Naive thymus-derived CD4-positive, alpha-beta T cell (primary cell): ENCODE measurements around the gene MRPS21. TPM values are rescaled to one million over a fixed set of nuclear protein-coding genes. Genes with fewer than 3 reads are reported as not detected.

ENCODE experiments used
- ATAC-seq: fragments of 150-1000 bp; cut with Tn5 transposase; 2 replicates; pipeline ENCODE4 v1.10.0; 2021; ENCODE audit warnings: mild to moderate bottlenecking, moderate library complexity
- CTCF ChIA-PET: fragments of 350-600 bp; sonication (Branson Sonifier 250); formaldehyde crosslinking; loops from one replicate; lab custom pipeline; 2021; ENCODE audit warnings: antibody characterized with exemption; lab: Charles Lee
- POLR2A ChIA-PET: fragments of 350-600 bp; sonication (Branson Sonifier 250); formaldehyde crosslinking; loops from one replicate; lab custom pipeline; 2021; ENCODE audit warnings: antibody characterized with exemption, inconsistent platforms; lab: Charles Lee
- DNase-seq, 9 donors: peaks; one replicate each; pipeline versions ENCODE4 v3.0.0 to v3.0.0-alpha.2; 2020 to 2022; ENCODE audit warnings: mixed read lengths in 1 of 9
- H3K27ac ChIP-seq: one replicate; pipeline ENCODE4 v1.7.0; 2013; ENCODE audit warnings: mild to moderate bottlenecking, low read depth, low read length, moderate library complexity
- H3K27me3 ChIP-seq, 2 donors: one replicate each; pipeline ENCODE4 v1.7.0; 2013; ENCODE audit warnings: low read length in 2 of 2, mild to moderate bottlenecking in 2 of 2, moderate library complexity in 2 of 2; ENCODE audit not compliant: control insufficient read depth in 2 of 2, insufficient read depth in 2 of 2
- H3K36me3 ChIP-seq, 3 experiments: 1 replicate in 2 of 3; 2 replicates in 1 of 3; pipeline ENCODE4 v1.7.0; 2013; ENCODE audit warnings: low read length in 3 of 3, mild to moderate bottlenecking in 3 of 3, moderate library complexity in 1 of 3; ENCODE audit not compliant: insufficient read depth in 3 of 3, control insufficient read depth in 2 of 3
- H3K4me1 ChIP-seq, 2 donors: one replicate each; pipeline ENCODE4 v1.7.0; 2013; ENCODE audit warnings: low read length in 2 of 2, mild to moderate bottlenecking in 2 of 2, moderate library complexity in 1 of 2; ENCODE audit not compliant: control insufficient read depth in 2 of 2, insufficient read depth in 2 of 2
- H3K4me3 ChIP-seq: 2 replicates; pipeline ENCODE4 v1.7.0; 2013; ENCODE audit warnings: mild to moderate bottlenecking, low read length
- H3K9me3 ChIP-seq, 3 experiments: 1 replicate in 2 of 3; 2 replicates in 1 of 3; pipeline ENCODE4 v1.7.0; 2013; ENCODE audit warnings: low read length in 3 of 3; ENCODE audit not compliant: control insufficient read depth in 2 of 3
- H3K27ac Mint-ChIP-seq, 9 donors: one replicate each; pipeline ENCODE4 v1.8.0; 2020 to 2022; ENCODE audit warnings: mixed read lengths in 9 of 9, mild to moderate bottlenecking in 8 of 9, moderate library complexity in 5 of 9, inconsistent platforms in 2 of 9
- H3K27me3 Mint-ChIP-seq, 5 donors: one replicate each; pipeline ENCODE4 v1.8.0; 2021 to 2022; ENCODE audit warnings: mixed read lengths in 5 of 5, mild to moderate bottlenecking in 1 of 5
- H3K36me3 Mint-ChIP-seq, 5 donors: one replicate each; pipeline ENCODE4 v1.8.0; 2020 to 2022; ENCODE audit warnings: mixed read lengths in 5 of 5, mild to moderate bottlenecking in 3 of 5, inconsistent platforms in 1 of 5
- H3K4me1 Mint-ChIP-seq, 7 donors: one replicate each; pipeline ENCODE4 v1.8.0; 2020 to 2022; ENCODE audit warnings: mixed read lengths in 7 of 7, mild to moderate bottlenecking in 3 of 7, inconsistent platforms in 1 of 7
- H3K4me3 Mint-ChIP-seq, 10 donors: one replicate each; pipeline ENCODE4 v1.8.0; 2020 to 2022; ENCODE audit warnings: mild to moderate bottlenecking in 10 of 10, mixed read lengths in 10 of 10, moderate library complexity in 6 of 10, inconsistent platforms in 2 of 10
- H3K9me3 Mint-ChIP-seq, 11 donors: one replicate each; pipeline ENCODE4 v1.8.0; 2020 to 2022; ENCODE audit warnings: mixed read lengths in 11 of 11, mild to moderate bottlenecking in 4 of 11, inconsistent platforms in 1 of 11, moderate library complexity in 1 of 11
- intact Hi-C, 2 donors: fragments of 100-400 bp; cut with micrococcal nuclease; formaldehyde crosslinking; loops; one replicate each; pipeline ENCODE4 v1.15.1; 2023
- polyA plus RNA-seq, 2 donors: library from polyadenylated mRNA; unstranded; fragments of 300-500 nt; fragmentation: Illumina TruSeq; gene quantifications; one replicate each; pipeline ENCODE4 v1.2.3, GENCODE V29; 2021
- total RNA-seq, 6 experiments: library from RNA in 5 of 6; stranded (reverse) in 5 of 6; gene quantifications; 1 replicate in 5 of 6; 2 replicates in 1 of 6; pipeline ENCODE4 v1.2.3 and lab custom pipeline; 2021 to 2026

Gene MRPS21
- total and polyA plus RNA-seq, 7 experiments from 2014 or later, result 47.9 to 92.9 (median 67.5) TPM

- H3K4me3 Mint-ChIP-seq, result peak overlapping the region in 5 of 10 donors; percentile 22 to 98 (median 58)
- H3K9me3 Mint-ChIP-seq, result peaks cover 0 to 4% (median 0%) of the 10 kb centered on the region in 11 donors
- Histone ChIP-seq H3K36me3 (no peaks in the 10 kb centered on the region), H3K27me3 (no peaks in the 10 kb centered on the region), H3K9me3 (no peaks in the 10 kb centered on the region), H3K27ac (no peak overlapping the region), H3K4me1 (peaks cover 11 to 23% of the 10 kb centered on the region in 2 donors), H3K4me3 (no peak overlapping the region)
- ChIA-PET POLR2A (interaction anchor here (1.3 kb wide), 1 partner anchor 28 kb away, joined by 5 read pairs; no protein-coding TSS in a partner anchor), CTCF (no interaction called here)
- peaks cover 0 to 4% (median 0%) of the 10 kb centered on the region in 5 donors for H3K36me3 Mint-ChIP-seq
- H3K4me1 Mint-ChIP-seq, result peaks cover 20 to 36% (median 32%) of the 10 kb centered on the region in 7 donors
- intact Hi-C loops, result loop anchor here in 1 of 2 donors (5.0 kb wide), 1 partner anchor 321 kb away; no protein-coding TSS in a partner anchor
- DNase-seq (no peak), ATAC-seq (no peak)
- peaks cover 0 to 13% (median 0%) of the 10 kb centered on the region in 5 donors for H3K27me3 Mint-ChIP-seq
- H3K27ac Mint-ChIP-seq, result peak overlapping the region in 5 of 9 donors; percentile 1 to 92 (median 80)
Observed at GRCh38 chr1:150283260-150283659, 10.4 kb upstream of the MRPS21 start.

GRCh38 chr1:150288382-150288781 is 5.3 kb upstream of the MRPS21 start:
- POLR2A ChIA-PET, result interaction anchor here (1.1 kb wide), 1 partner anchor 10 kb away, joined by 3 read pairs; no protein-coding TSS in a partner anchor
- intact Hi-C loops, result no loop called here

GRCh38 chr1:150288822-150289221 is 4.8 kb upstream of the MRPS21 start:
- Mint-ChIP-seq H3K27me3 (no peaks in the 10 kb centered on the region), H3K4me3 (no peak overlapping the region), H3K9me3 (no peaks in the 10 kb centered on the region), H3K27ac (no peak overlapping the region), H3K36me3 (peaks cover 0 to 1% (median 0%) of the 10 kb centered on the region in 5 donors), H3K4me1 (peaks cover 8 to 13% (median 11%) of the 10 kb centered on the region in 7 donors)
- ChIA-PET CTCF (no interaction called here), POLR2A (interaction anchor here (1.1 kb wide), 1 partner anchor 9 kb away, joined by 3 read pairs; no protein-coding TSS in a partner anchor)
- no peaks in the 10 kb centered on the region for H3K36me3 ChIP-seq
- no peaks in the 10 kb centered on the region for H3K27me3 ChIP-seq
- no peaks in the 10 kb centered on the region for H3K9me3 ChIP-seq
- intact Hi-C loops, result no loop called here
- ATAC-seq (no peak), DNase-seq (no peak)
- H3K4me1 ChIP-seq, result peaks cover 3 to 8% of the 10 kb centered on the region in 2 donors
- no peak overlapping the region for H3K4me3 ChIP-seq
- H3K27ac ChIP-seq, result no peak overlapping the region

More at GRCh38 chr1:150288382-150288781, 5.3 kb upstream of the MRPS21 start:
- Mint-ChIP-seq H3K9me3 (no peaks in the 10 kb centered on the region), H3K27ac (no peak overlapping the region), H3K27me3 (no peaks in the 10 kb centered on the region), H3K36me3 (peaks cover 0 to 1% (median 0%) of the 10 kb centered on the region in 5 donors), H3K4me1 (peaks cover 6 to 13% (median 7%) of the 10 kb centered on the region in 7 donors), H3K4me3 (no peak overlapping the region)
- Histone ChIP-seq H3K36me3 (no peaks in the 10 kb centered on the region), H3K27ac (no peak overlapping the region), H3K9me3 (no peaks in the 10 kb centered on the region), H3K4me3 (no peak overlapping the region), H3K4me1 (peaks cover 2 to 6% of the 10 kb centered on the region in 2 donors), H3K27me3 (no peaks in the 10 kb centered on the region)
- no peak for ATAC-seq
- DNase-seq, result no peak
- CTCF ChIA-PET, result no interaction called here

GRCh38 chr1:150295476-150295875 is 1.8 kb downstream of the MRPS21 start:
- peaks cover 6 to 11% (median 6%) of the 10 kb centered on the region in 5 donors for H3K36me3 Mint-ChIP-seq
- intact Hi-C loops, result loop anchor here in 1 of 2 donors (1.0 kb wide), 1 partner anchor 20 kb away; no protein-coding TSS in a partner anchor
- no peak for ATAC-seq

GRCh38 chr1:150299716-150300115 is 6.1 kb downstream of the MRPS21 start:
- intact Hi-C loops, result no loop called here
- Histone ChIP-seq H3K4me1 (no peaks in the 10 kb centered on the region), H3K27me3 (no peaks in the 10 kb centered on the region), H3K36me3 (peaks cover 0 to 30% (median 0%) of the 10 kb centered on the region in 3 experiments), H3K9me3 (no peaks in the 10 kb centered on the region), H3K4me3 (no peak overlapping the region), H3K27ac (no peak overlapping the region)
- H3K9me3 Mint-ChIP-seq, result no peaks in the 10 kb centered on the region
- H3K27ac Mint-ChIP-seq, result peak overlapping the region in 1 of 9 donors; percentile 9
- ChIA-PET CTCF (no interaction called here), POLR2A (interaction anchor here (0.7 to 1.0 kb wide), 2 partner anchors 10 to 902 kb away, joined by 3 read pairs; no protein-coding TSS in a partner anchor)
- no peaks in the 10 kb centered on the region for H3K27me3 Mint-ChIP-seq
- ATAC-seq, result no peak
- H3K4me1 Mint-ChIP-seq, result peaks cover 15 to 39% (median 26%) of the 10 kb centered on the region in 7 donors
- H3K36me3 Mint-ChIP-seq, result peaks cover 15 to 30% (median 15%) of the 10 kb centered on the region in 5 donors
- DNase-seq, result no peak
- no peak overlapping the region for H3K4me3 Mint-ChIP-seq

More at GRCh38 chr1:150295476-150295875, 1.8 kb downstream of the MRPS21 start:
- Histone ChIP-seq H3K9me3 (no peaks in the 10 kb centered on the region), H3K27ac (peak overlapping the region; percentile 23), H3K36me3 (peaks cover 0 to 10% (median 0%) of the 10 kb centered on the region in 3 experiments), H3K4me3 (no peak overlapping the region), H3K4me1 (peaks cover 10 to 14% of the 10 kb centered on the region in 2 donors), H3K27me3 (no peaks in the 10 kb centered on the region)
- peaks cover 22 to 45% (median 32%) of the 10 kb centered on the region in 7 donors for H3K4me1 Mint-ChIP-seq
- ChIA-PET CTCF (interaction anchor here (0.6 kb wide), 1 partner anchor 36 kb away, joined by 3 read pairs; no protein-coding TSS in a partner anchor), POLR2A (interaction anchor here (0.6 to 1.1 kb wide), 4 partner anchors 29 to 338 kb away, joined by 3 to 4 read pairs (median 4); partner anchors contain the start of gene RPRD2)
- H3K9me3 Mint-ChIP-seq, result no peaks in the 10 kb centered on the region
- peak overlapping the region in 7 of 10 donors; percentile 0 to 85 (median 11) for H3K4me3 Mint-ChIP-seq
- peak overlapping the region in 8 of 9 donors; percentile 5 to 78 (median 60) for H3K27ac Mint-ChIP-seq
- DNase-seq, result no peak
- no peaks in the 10 kb centered on the region for H3K27me3 Mint-ChIP-seq

GRCh38 chr1:150302338-150302737 is 8.7 kb downstream of the MRPS21 start:
- ChIA-PET POLR2A (interaction anchor here (1.1 kb wide), 1 partner anchor 11 kb away, joined by 5 read pairs; no protein-coding TSS in a partner anchor), CTCF (no interaction called here)
- Histone ChIP-seq H3K9me3 (no peaks in the 10 kb centered on the region), H3K4me1 (no peaks in the 10 kb centered on the region), H3K4me3 (no peak overlapping the region), H3K27me3 (no peaks in the 10 kb centered on the region), H3K27ac (no peak overlapping the region), H3K36me3 (peaks cover 0 to 25% (median 0%) of the 10 kb centered on the region in 3 experiments)
- peak overlapping the region in 5 of 9 donors; percentile 2 to 79 (median 28) for H3K27ac Mint-ChIP-seq
- ATAC-seq (no peak), DNase-seq (no peak)
- H3K36me3 Mint-ChIP-seq, result peaks cover 8 to 27% (median 9%) of the 10 kb centered on the region in 5 donors
- peaks cover 5 to 17% (median 11%) of the 10 kb centered on the region in 7 donors for H3K4me1 Mint-ChIP-seq
- H3K4me3 Mint-ChIP-seq, result no peak overlapping the region
- intact Hi-C loops, result loop anchor here in 1 of 2 donors (1.0 kb wide), 1 partner anchor 9 kb away; the partner anchor contains the start of gene MRPS21
- no peaks in the 10 kb centered on the region for H3K9me3 Mint-ChIP-seq
- no peaks in the 10 kb centered on the region for H3K27me3 Mint-ChIP-seq
